Measurements from ENCODE around the gene SMG6.
"Not testable (repeated sequence)": the region's sequence is repeated elsewhere in the genome, so short reads cannot be mapped to it uniquely, and the experiment has no call there.

SMG6 gene

GRCh38 chr17:2264067-2264860 lies 39.3 kb downstream of the SMG6 start:
- no peak for DNase-seq

- no peak for DNase-seq
Observed at GRCh38 chr17:2263183-2264066, 40.2 kb downstream of the SMG6 start.

- no peak for DNase-seq
Observed at GRCh38 chr17:2262135-2262587, 41.4 kb downstream of the SMG6 start.

- peak in 1 of 51 donors; percentile 9 for DNase-seq
Observed at GRCh38 chr17:2259769-2260536, 43.6 kb downstream of the SMG6 start.

GRCh38 chr17:2258830-2259229 lies 44.8 kb downstream of the SMG6 start:
- DNase-seq, result not testable (repeated sequence)

GRCh38 chr17:2253768-2254406 lies 49.7 kb downstream of the SMG6 start:
- no peak for DNase-seq

- no peak for DNase-seq
Observed at GRCh38 chr17:2253362-2253761, 50.2 kb downstream of the SMG6 start.

- no peak for DNase-seq
Observed at GRCh38 chr17:2251098-2251497, 52.5 kb downstream of the SMG6 start.

- DNase-seq, result no peak
Observed at GRCh38 chr17:2250140-2251095, 53.2 kb downstream of the SMG6 start.

GRCh38 chr17:2247005-2247404 lies 56.6 kb downstream of the SMG6 start:
- DNase-seq, result no peak

- peak in 50 of 51 donors; percentile 11 to 86 (median 66) for DNase-seq
Observed at GRCh38 chr17:2244545-2245525, 58.8 kb downstream of the SMG6 start.

- no peak for DNase-seq
Observed at GRCh38 chr17:2243953-2244352, 59.6 kb downstream of the SMG6 start.

- DNase-seq, result peak in 2 of 51 donors; percentile 3 to 17
Observed at GRCh38 chr17:2241823-2242222, 61.8 kb downstream of the SMG6 start.

GRCh38 chr17:2240541-2240940 lies 63.0 kb downstream of the SMG6 start:
- DNase-seq, result no peak

GRCh38 chr17:2239882-2240430 lies 63.6 kb downstream of the SMG6 start:
- peak in 3 of 51 donors; percentile 4 to 40 (median 32) for DNase-seq

GRCh38 chr17:2239170-2239551 lies 64.4 kb downstream of the SMG6 start:
- no peak for DNase-seq

GRCh38 chr17:2238432-2239169 lies 65.0 kb downstream of the SMG6 start:
- DNase-seq, result peak in 30 of 51 donors; percentile 4 to 69 (median 40)

- DNase-seq, result no peak
Observed at GRCh38 chr17:2237950-2238349, 65.6 kb downstream of the SMG6 start.

All from hypothalamus (tissue), 51 donors.